ENCODE measurements around the gene SIRT1.
"Not testable (repeated sequence)": the region's sequence is repeated elsewhere in the genome, so short reads cannot be mapped to it uniquely, and the experiment has no call there.

SIRT1 gene

DNA sequence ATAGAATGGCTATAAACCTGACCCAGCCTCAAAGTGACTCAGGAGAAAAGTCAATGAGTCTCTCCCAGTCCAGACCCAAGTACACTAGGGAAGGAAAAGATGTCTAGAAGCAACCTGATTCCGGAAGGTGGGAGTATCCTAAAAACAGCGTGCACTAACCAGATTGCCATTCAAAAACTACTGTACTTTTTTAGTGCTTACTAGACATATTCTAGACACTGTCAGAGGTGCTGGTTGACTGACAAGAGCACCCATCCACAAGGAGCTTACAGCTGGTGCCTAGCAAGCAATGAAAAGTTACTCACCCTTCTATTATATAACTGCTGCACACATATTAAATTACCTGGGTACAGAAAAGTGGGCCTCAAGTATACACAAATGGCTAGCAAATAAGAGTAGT is 81.0 kb downstream of the SIRT1 start:
- DNase-seq (ENCODE audit: low read depth in 3 of 3): no peak

- not testable (repeated sequence) for DNase-seq (ENCODE audit: low read depth in 3 of 3)
These were observed 81.6 kb downstream of the SIRT1 start for GRCh38 chr10:67966035-67966434.

All from stimulated activated CD4-positive, alpha-beta T cell treated with anti-CD3 and anti-CD28 coated beads, TNF-alpha, amount 100 ng/mL, for 48 hours (primary cell).